Measurements from ENCODE around the gene CCDC77. TPM values are rescaled to one million over a fixed set of nuclear protein-coding genes. Genes with fewer than 3 reads are reported as not detected.
"Not testable (repeated sequence)": the region's sequence is repeated elsewhere in the genome, so short reads cannot be mapped to it uniquely, and the experiment has no call there.

The CCDC77 gene
- total and polyA plus RNA-seq, 10 of the 15 experiments (the other 5 are each of a cell fraction or from before 2014, with no cell fraction given) = 8.8 to 22.5 (median 15.8) TPM

- H3K27me3 ChIP-seq (replicated peaks in 1 of 2; ENCODE audit: control insufficient read depth in 2 of 2, insufficient read depth in 2 of 2, low read length in 1 of 2) = no peaks in the 10 kb centered on the region
- ChIA-PET POLR2A (no interaction called here), RAD21 (ENCODE audit: unreplicated experiment) (no interaction called here), SMC1A (ENCODE audit: uncharacterized antibody, unreplicated experiment) (no interaction called here), CTCF (no interaction called here)
- ATAC-seq = no peak
- FAIRE-seq = no peak
- H3K9me3 ChIP-seq (replicated peaks; ENCODE audit: control insufficient read depth, insufficient read depth, low read length) = no peaks in the 10 kb centered on the region
- intact Hi-C loops (cut with micrococcal nuclease; ENCODE audit: unreplicated experiment) = no loop called here
- no peaks in the 10 kb centered on the region for H3K4me1 ChIP-seq (ENCODE audit: control insufficient read depth, insufficient read depth, low read length)
- H3K79me2 ChIP-seq (ENCODE audit: control insufficient read depth, insufficient read depth, low read length) = no peaks in the 10 kb centered on the region
- H3K27ac ChIP-seq (ENCODE audit: control insufficient read depth, insufficient read depth) = no peak overlapping the region
- no peaks in the 10 kb centered on the region for H4K20me1 ChIP-seq (ENCODE audit: control insufficient read depth, insufficient read depth)
- peaks cover 5 to 14% of the 10 kb centered on the region in 2 experiments for H3K36me3 ChIP-seq (ENCODE audit: control insufficient read depth in 2 of 2, insufficient read depth in 2 of 2, low read length in 1 of 2)
- BruUV-seq (replicated peaks) = no TSS peak
- no peak overlapping the region for H2AFZ ChIP-seq (ENCODE audit: control insufficient read depth, low read depth, low read length)
- 100% methylated on average over 3 of the region's 3 CpGs for WGBS (ENCODE audit: insufficient coverage, insufficient replicate concordance, low lambda C conversion rate, missing lambda C conversion rate)
- in situ Hi-C loops (cut with MboI) = no loop called here
- H3K4me2 ChIP-seq (ENCODE audit: control insufficient read depth, insufficient read depth) = no peak overlapping the region
- no peak overlapping the region for H3K4me3 ChIP-seq
- DNase-seq (ENCODE audit: low read depth, low spot score) = no peak
- no peak overlapping the region for H3K9ac ChIP-seq (ENCODE audit: control insufficient read depth, insufficient read depth, low read length)
- no peak for TF ChIP-seq PRDM15 (CRISPR knock-in tag; IDR thresholded peaks at IDR 0.05)
- TF ChIP-seq NFYA (IDR thresholded peaks at IDR 0.05; ENCODE audit: borderline replicate concordance, low read depth, low read length) = no peak
- TF ChIP-seq STAT3 (IDR thresholded peaks at IDR 0.05; ENCODE audit: low read depth, low read length) = no peak
- TF ChIP-seq HDAC2 (IDR thresholded peaks at IDR 0.05) = no peak
- no peak for TF ChIP-seq ATF3 (IDR thresholded peaks at IDR 0.05; ENCODE audit: borderline replicate concordance, extremely low read depth, low read depth, low read length)
- no peak for TF ChIP-seq SMAD1 (IDR thresholded peaks at IDR 0.05; ENCODE audit: low read depth, partially characterized antibody)
- no peak for TF ChIP-seq E2F4 (IDR thresholded peaks at IDR 0.05; ENCODE audit: low read depth, low read length)
- TF ChIP-seq ZNF217 (IDR thresholded peaks at IDR 0.05) = no peak
- no peak for TF ChIP-seq ETV6 (conservative IDR thresholded peaks at IDR 0.05 in 1 of 2, IDR thresholded peaks at IDR 0.05 in 1 of 2; ENCODE audit: borderline replicate concordance in 1 of 2, low read depth in 1 of 2)
- no peak for TF ChIP-seq SIX5 (IDR thresholded peaks at IDR 0.05; ENCODE audit: low read depth, low read length, severe bottlenecking)
- TF ChIP-seq EZH2 (IDR thresholded peaks at IDR 0.05; ENCODE audit: borderline replicate concordance, control insufficient read depth, low read depth, low read length) = no peak
- TF ChIP-seq FOXM1 (IDR thresholded peaks at IDR 0.05; ENCODE audit: low read depth, low read length) = no peak
Observed at GRCh38 chr12:422526-422925, 21.1 kb downstream of the CCDC77 start.

- H4K20me1 ChIP-seq (ENCODE audit: control insufficient read depth, insufficient read depth); H3K4me1 ChIP-seq (ENCODE audit: control insufficient read depth, insufficient read depth, low read length); in situ Hi-C loops (cut with MboI); RAD21 ChIA-PET (ENCODE audit: unreplicated experiment); CTCF ChIA-PET; POLR2A ChIA-PET; H3K27me3 ChIP-seq (replicated peaks in 1 of 2; ENCODE audit: control insufficient read depth in 2 of 2, insufficient read depth in 2 of 2, low read length in 1 of 2); ATAC-seq; H3K27ac ChIP-seq (ENCODE audit: control insufficient read depth, insufficient read depth); FAIRE-seq; DNase-seq (ENCODE audit: low read depth, low spot score); BruUV-seq (replicated peaks); H3K9me3 ChIP-seq (replicated peaks; ENCODE audit: control insufficient read depth, insufficient read depth, low read length); SMC1A ChIA-PET (ENCODE audit: uncharacterized antibody, unreplicated experiment); intact Hi-C loops (cut with micrococcal nuclease; ENCODE audit: unreplicated experiment); H3K4me3 ChIP-seq; H3K9ac ChIP-seq (ENCODE audit: control insufficient read depth, insufficient read depth, low read length); H3K79me2 ChIP-seq (ENCODE audit: control insufficient read depth, insufficient read depth, low read length); H3K4me2 ChIP-seq (ENCODE audit: control insufficient read depth, insufficient read depth); H2AFZ ChIP-seq (ENCODE audit: control insufficient read depth, low read depth, low read length): not testable (repeated sequence)
- peaks cover 2 to 13% of the 10 kb centered on the region in 2 experiments for H3K36me3 ChIP-seq (ENCODE audit: control insufficient read depth in 2 of 2, insufficient read depth in 2 of 2, low read length in 1 of 2)
- 95% methylated on average over 2 of the region's 2 CpGs for WGBS (ENCODE audit: insufficient coverage, insufficient replicate concordance, low lambda C conversion rate, missing lambda C conversion rate)
Observed at GRCh38 chr12:435737-436136, 34.3 kb downstream of the CCDC77 start.

Measured in GM12878 (cell line).